HEK293T (cell line): ENCODE data around the gene CPT1A.

Experiments
- ARNT ChIP-seq: fragments of 450-650 bp; IDR thresholded peaks from 2 replicates; pipeline ENCODE4 v1.6.1; 2017; ENCODE audit warnings: mild to moderate bottlenecking
- BHLHE40 ChIP-seq: fragments of 450-650 bp; IDR thresholded peaks from 2 replicates; pipeline ENCODE4 v1.6.1; 2016; ENCODE audit warnings: mild to moderate bottlenecking, moderate library complexity, borderline replicate concordance
- CTBP1 ChIP-seq: fragments of 450-650 bp; IDR thresholded peaks from 2 replicates; pipeline ENCODE4 v1.6.1; 2016; ENCODE audit warnings: borderline replicate concordance
- FOXK2 ChIP-seq: fragments of 450-650 bp; IDR thresholded peaks from 2 replicates; pipeline ENCODE4 v1.6.1; 2016; ENCODE audit warnings: mild to moderate bottlenecking
- FOXM1 ChIP-seq: fragments of 450-650 bp; IDR thresholded peaks from 2 replicates; pipeline ENCODE4 v1.6.1; 2017; ENCODE audit warnings: mild to moderate bottlenecking, borderline replicate concordance
- HDGF ChIP-seq: fragments of 450-650 bp; IDR thresholded peaks from 2 replicates; pipeline ENCODE4 v1.6.1; 2017; ENCODE audit warnings: antibody characterized with exemption, borderline replicate concordance
- SP1 ChIP-seq: fragments of 450-650 bp; IDR thresholded peaks from 2 replicates; pipeline ENCODE4 v1.6.1; 2017

GRCh38 chr11:68757711-68758110 is 84.0 kb downstream of the CPT1A start:
- TF ChIP-seq BHLHE40 (no peak), CTBP1 (no peak), SP1 (no peak), HDGF (no peak), FOXM1 (no peak), FOXK2 (no peak), ARNT (no peak)
